GM21786 (cell line): ENCODE data around the gene REPS1.

Experiments
- ATAC-seq: cut with Tn5 transposase; IDR thresholded peaks from one replicate; pipeline ENCODE4 v1.9.1; 2021; ENCODE audit not compliant: unreplicated experiment

The REPS1 gene

GRCh38 chr6:138931660-138932059 lies 56.4 kb downstream of the REPS1 start:
- peak; percentile 60 for ATAC-seq

DNA sequence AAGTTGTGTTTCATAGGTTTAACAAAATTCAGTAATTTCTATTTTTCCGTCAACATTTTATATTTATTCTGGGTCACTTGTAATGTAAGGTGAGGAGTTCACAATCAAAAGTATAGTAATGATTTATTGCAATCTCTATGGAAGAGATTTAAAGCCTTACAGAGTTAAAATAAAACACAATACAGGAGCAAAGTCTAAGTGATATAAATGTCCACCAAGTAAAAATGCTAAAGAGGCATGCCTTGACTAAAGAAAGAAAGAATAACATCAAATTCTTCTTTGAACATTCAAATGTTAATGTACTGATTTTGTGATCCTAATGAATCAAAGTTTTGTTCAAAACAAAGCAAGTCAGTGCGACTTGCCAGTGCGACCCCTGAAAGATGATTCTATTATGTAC lies 61.5 kb downstream of the REPS1 start:
- ATAC-seq, result no peak

DNA sequence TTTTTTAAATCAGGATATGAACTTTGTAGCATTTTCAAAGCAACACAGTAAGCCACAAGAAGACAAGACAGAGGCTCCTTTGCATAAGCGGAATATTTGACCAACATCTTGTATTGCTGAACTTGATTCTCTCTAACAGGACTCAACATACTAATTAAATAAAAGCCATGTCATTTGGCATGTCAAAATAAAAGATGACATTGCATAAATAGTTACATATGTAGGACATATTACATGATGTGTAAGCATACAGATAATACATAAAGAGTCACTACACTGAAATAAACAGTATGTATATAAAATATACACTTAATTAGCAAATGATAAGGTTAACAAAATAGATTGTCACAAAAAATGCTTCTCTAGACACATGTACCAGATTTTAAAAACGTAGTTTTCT lies 62.2 kb downstream of the REPS1 start:
- no peak for ATAC-seq

DNA sequence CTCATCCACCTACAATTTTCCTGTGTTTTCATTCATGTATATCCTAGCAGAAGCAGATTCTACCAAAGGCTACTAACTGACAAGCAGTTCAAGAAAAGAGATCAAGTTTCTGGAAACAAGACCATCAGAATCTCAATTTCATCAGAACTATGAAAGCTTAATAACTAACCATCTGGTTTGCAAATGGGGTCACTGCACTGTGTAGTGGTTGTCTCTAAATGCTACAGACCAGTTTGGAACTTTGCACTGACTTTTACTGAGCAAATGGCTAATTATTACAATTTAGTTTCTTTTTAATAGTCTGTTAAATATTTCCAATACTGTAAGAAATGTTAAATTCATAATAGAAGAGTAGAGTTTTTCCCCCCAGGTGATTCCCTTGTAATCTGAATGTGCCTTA lies 64.5 kb downstream of the REPS1 start:
- no peak for ATAC-seq

DNA sequence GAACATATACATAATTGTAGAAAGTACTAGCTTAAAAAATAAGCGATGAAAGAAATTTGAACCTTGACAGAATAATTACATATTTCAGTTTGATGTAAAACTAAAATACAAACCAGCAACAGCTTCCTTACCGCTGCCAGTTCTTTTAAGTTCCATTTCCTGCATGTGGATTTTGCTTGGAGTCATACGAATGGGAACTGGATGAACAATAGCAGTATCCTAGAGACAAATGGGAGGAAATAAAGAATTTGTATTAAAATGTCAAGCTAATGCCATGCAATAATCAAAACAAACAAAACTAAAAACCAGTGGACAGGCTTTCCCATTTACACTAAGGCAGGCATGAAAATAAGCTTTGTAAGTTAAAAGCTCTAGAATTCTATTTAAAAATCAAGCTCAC lies 67.1 kb downstream of the REPS1 start:
- no peak for ATAC-seq

DNA sequence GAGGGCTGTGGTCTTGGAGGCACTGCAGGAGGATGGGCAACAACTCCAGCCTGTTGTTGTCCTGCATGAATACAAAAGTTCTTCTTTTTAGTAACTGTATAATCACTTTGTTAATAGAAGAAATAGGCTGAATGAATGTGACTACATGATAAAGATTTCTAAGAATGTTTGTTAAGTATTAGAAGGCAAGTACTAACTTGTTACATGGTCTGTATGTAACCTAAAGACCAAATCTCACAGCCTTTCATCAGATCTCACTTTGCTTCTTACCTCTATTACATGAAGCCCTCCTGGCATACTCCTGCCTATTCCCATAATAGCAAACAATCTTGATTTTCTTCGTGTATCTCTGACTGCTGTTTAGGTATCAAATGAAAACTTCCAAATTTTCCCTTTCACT lies 73.4 kb downstream of the REPS1 start:
- ATAC-seq, result no peak

- no peak for ATAC-seq
Observed at GRCh38 chr6:138912308-138912707, 75.7 kb downstream of the REPS1 start.

DNA sequence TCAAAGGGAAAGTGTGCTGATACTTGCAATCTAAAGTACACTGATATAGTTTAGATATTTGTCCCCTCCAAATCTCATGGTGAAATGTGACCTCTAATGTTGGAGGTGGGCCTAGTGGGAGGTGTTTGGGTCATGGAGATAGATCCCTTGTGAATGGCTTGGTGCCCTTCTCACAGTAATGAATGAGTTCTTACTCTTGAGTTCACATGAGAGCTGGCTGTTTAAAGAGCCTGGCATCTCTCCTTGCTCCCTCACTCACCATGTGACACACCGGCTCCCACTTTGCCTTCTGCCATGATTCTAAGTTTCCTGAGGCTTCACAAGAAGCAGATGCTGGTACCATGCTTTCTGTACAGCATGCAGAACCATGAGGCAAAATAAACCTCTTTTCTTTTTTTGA lies 78.1 kb downstream of the REPS1 start:
- no peak for ATAC-seq

DNA sequence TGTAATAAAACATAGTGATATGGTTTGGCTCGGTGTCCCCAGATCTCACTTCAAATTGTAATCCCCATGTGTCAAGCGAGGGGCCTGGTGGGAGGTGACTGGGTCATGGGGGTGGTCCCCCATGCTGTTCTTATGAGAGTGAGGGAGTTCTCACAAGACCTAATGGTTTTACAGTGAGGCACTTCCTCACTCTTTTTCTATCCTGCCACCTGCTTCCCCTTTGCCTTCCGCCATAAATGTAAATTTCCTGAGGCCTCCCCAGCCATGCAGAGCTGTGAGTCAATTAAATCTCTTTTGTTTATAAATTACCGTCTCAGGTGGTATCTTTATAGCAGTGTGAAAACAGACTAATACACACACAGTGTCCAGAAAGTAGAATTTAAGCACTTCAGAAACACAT lies 78.5 kb downstream of the REPS1 start:
- no peak for ATAC-seq

DNA sequence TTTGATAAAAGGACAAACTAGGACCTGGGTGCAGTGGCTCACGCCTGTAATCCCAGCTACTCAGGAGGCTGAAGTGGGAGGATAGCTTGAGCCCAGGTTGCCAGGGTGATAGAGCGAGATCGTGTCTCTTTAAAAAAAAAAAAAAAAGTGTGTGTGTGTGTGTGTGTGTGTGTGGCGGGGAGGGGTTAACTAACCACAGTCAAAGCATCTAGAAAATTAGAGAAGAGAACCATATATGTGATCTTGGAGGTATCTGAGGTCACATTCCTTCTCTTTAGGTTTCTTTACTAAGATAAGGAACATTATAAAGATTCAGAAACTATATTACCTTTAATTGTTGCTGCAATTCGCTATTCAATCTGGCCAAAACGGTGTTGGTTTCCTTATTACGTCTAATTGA lies 80.9 kb downstream of the REPS1 start:
- ATAC-seq, result no peak

- no peak for ATAC-seq
Observed at GRCh38 chr6:138897031-138897430, 91.0 kb downstream of the REPS1 start.

GRCh38 chr6:138896104-138896756 lies 91.8 kb downstream of the REPS1 start:
- ATAC-seq, result no peak

DNA sequence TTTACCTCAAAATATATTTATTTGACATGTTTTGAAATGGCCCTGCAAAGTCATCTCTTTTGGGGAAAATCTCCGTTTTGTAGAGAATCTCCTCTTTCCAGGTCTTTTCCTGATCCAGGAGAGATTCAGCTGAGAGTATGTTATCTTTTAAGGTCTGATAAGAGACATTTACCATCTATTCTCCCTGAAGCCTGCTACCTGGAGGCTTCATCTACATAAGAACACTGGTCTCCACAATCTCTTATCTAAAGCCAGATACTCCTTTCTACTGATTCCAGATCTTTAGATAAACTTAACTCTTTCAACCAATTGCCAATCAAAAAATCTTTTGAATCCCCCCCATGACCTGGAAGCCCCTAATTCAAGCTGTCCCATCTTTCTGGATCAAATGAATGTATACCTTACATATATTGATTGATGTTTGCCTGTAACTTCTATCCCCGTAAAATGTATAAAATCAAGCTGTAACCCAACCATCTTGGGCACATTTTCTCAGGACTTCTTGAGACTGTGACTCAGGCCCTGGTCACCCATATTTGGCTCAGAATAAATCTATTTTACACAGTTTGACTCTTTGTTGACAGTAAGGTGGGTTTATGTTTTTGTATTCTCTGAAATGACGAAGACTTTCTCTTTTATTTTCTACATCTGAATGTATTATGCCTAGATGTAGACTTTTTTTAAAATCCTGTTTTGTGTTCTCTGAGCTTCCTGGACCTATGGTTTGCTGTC lies 96.6 kb downstream of the REPS1 start:
- ATAC-seq, result no peak

DNA sequence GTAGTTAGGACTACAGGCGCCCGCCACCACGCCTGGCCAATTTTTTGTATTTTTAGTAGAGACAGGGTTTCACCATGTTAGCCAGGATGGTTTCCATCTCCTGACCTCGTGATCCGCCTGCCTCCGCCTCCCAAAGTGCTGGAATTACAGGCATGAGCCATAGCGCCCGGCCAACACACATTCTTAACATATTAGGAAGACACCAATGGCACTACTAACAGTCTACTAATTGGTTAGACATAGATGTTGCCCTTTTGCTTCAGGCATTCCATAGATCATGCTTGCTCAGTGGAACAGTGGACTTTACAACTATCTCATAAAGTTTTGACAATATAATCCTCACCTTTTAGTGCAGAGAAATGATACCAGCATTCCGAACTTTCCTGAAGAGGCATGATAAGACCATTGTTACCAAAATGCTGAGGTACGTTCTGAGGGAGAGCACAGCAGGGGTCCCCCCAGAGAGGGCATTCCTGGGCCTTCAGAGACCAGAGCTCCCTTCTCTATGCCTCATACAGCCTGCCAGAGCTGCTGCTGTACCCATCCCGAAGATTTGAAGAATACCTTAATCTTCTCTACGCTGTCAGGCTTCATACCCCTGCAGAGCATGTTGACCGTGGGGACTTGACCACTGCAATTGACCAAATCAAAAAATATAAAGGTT lies 102.8 kb downstream of the REPS1 start:
- ATAC-seq, result no peak

- peak; percentile 80 for ATAC-seq
Observed at GRCh38 chr6:138882369-138883017, 105.6 kb downstream of the REPS1 start.

GRCh38 chr6:138873191-138873590 lies 114.9 kb downstream of the REPS1 start:
- ATAC-seq, result no peak

DNA sequence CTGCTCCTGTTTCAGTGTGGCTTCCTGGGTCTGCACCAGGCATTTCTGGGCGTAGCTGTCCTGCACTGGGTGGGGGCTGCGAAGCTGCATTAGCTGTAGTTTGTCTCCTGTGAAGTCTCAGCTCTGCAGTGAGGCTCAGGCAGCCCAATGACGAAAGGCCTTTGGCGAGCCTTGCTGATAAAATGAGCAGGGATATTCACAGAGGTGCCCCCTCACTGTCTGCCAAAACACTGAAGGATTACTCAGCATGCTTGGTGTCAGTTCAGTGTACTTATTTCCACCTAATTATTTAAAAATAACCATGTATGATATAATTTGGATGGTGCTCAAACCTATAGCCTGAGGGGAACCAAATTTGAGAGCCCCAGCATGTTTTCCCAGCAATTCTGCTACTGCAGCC lies 118.7 kb downstream of the REPS1 start:
- no peak for ATAC-seq

- ATAC-seq, result no peak
Observed at GRCh38 chr6:138868181-138868580, 119.9 kb downstream of the REPS1 start.

DNA sequence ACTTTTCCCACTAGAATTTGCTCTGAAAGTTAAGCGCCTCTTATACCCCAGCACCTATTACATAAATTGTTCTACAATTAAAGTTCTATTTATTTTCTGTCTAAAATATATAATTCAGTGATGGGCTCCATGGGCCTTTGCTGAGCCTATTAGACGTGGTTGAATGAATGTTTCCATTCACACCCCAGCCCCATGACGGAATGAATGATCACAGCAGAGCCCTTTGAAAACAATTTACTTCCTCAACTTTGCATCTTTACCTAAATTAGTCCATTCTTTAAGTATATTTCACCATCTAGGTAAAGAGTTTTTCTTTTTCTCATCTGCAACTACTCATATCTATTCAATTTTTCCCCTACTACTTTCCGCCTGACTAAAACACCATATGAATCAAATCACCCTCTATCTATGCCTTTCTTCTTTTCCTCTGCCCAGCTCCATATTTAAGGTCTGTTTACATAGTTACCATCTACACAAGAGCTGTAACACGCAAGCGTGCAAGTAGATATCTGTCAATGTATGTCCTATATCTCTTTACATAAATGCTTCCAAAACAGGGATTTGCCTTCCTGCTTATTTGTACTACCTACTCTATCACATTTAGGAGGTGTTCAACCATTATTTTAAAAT lies 122.5 kb downstream of the REPS1 start:
- no peak for ATAC-seq

DNA sequence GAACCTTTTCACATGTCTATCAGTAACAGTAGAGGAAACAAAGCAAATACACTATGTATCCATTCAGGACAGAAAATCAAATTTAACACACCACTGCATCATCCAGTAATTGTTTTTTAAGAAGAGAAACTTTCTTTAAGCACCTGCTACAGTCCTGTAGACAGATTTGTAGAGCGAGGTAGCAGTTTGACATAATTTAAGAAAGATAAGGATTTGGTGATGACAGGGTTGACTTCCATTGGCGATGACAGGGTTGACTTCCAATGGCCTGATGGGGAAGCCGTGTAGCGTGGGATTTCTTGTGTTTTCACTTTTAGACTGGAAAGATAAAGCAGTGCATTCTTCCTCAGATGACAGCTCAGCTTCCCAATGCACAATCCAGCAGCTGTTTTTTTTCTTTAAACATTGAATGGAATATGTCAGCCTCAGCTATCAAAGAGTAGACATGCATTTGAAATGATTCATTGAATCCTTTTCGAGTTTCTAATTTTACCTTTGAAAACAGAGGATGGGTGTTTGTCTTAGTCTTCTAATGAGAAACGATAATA lies 123.6 kb downstream of the REPS1 start:
- no peak for ATAC-seq

GRCh38 chr6:138863321-138863720 lies 124.7 kb downstream of the REPS1 start:
- ATAC-seq, result no peak
